HG03066 (cell line): ENCODE results near the gene HHEX.
"Not testable (repeated sequence)": the region's sequence is repeated elsewhere in the genome, so short reads cannot be mapped to it uniquely, and the experiment has no call there.

Experiments
- ATAC-seq: cut with Tn5 transposase; IDR thresholded peaks from one replicate; pipeline ENCODE4 v1.9.1; 2021; ENCODE audit warnings: low read depth; ENCODE audit not compliant: unreplicated experiment

The HHEX gene

GRCh38 chr10:92689663-92690210 is at the start of gene HHEX:
Gene HHEX (plus strand): TSS chr10:92689955. CDS start chr10:92689987, 32 bp downstream.
- no peak for ATAC-seq

DNA sequence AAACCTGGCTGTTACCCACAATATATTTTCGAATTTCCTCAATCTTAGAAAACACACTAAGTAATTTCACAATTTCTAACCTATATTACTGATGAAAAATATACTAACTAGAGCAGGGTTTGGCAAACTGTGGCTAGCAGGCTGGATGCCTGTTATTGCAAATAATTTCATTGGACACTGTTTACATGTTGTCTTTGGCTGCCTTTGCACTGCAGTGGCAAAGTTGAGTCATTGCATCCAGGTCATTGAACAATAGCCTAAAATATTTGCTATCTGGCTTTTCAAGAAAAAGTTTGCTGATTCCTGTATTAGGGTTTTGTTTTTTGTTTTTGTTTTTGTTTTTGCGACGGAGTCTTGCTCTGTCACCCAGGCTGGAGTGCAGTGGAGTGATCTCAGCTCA is 49.6 kb upstream of the HHEX start:
- ATAC-seq = no peak

GRCh38 chr10:92641492-92641891 is 48.3 kb upstream of the HHEX start:
- no peak for ATAC-seq

GRCh38 chr10:92644921-92645320 is 44.8 kb upstream of the HHEX start:
- no peak for ATAC-seq

- not testable (repeated sequence) for ATAC-seq
Measured at GRCh38 chr10:92650864-92651263, 38.9 kb upstream of the HHEX start.

- ATAC-seq = no peak
Measured at GRCh38 chr10:92655426-92655825, 34.3 kb upstream of the HHEX start.

DNA sequence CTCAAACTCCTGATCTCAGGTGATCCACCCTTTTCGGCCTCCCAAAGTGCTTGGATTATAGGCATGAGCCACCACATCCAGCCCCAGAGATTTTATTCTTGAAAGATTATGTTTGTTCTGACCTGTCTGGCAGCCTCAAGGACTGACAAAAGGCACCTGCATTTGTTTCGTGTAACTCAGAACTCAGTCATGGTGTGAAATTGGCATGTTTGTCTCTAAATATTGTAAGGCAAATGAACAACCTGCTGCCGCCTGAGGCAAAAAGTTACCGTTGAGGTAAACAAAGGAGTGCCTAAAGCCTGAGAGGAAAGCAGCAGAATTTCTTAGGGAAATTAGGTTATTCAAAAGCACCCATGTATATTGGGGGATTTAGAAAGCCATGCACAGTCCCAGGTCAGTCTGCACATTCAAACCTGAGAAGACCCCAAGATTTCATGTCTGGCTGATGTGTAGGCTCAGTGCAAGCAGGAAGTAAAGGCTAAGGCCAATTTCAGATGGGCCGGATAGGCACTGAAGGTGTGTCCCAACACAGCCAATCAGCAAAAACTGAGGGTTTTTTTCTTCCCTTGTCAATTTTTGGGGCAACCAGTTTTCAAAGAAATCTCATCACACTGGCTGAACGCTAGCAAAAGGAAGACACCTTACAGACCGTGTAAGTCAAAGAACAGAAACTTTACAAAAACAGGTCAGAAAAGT is 33.3 kb upstream of the HHEX start:
- no peak for ATAC-seq

GRCh38 chr10:92657024-92657423 is 32.7 kb upstream of the HHEX start:
- no peak for ATAC-seq

DNA sequence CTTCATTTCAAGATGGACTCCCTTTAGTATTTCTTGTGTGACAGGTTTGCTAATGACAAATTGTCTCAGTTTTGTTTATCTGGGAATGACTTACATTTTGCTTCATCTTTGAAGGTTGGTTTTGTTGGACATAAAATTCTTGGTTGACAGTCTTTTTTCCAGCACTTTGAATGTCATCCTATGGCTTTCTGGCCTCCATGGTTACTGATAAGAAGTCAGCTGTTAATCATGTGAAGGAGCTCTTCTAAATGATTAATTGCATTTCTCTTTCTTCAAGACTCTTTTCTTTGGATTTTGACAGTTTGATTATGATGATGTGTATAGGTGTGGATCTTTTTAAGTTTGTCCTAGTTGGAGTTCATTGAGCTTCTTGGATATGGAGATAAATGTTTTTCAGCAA is 26.9 kb upstream of the HHEX start:
- no peak for ATAC-seq

DNA sequence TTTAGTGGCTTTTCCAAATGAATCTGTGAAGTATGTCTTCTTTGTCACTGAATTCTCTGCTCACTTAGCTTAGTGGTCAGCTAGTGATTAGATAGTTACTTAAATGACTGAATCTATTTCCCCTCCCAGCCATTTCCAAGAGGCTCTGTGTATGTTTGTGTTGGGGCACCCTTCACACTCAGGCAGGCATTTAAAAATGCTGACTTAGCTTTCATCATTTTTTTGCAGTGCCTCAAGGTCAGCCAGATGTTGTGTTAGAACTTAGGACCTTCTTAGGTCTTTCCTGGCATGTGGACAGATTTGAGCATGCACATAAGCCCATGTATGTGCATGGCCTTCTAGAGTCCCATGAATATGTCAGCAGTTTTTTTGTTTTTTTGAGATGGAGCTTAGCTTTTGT is 25.4 kb upstream of the HHEX start:
- ATAC-seq = no peak

DNA sequence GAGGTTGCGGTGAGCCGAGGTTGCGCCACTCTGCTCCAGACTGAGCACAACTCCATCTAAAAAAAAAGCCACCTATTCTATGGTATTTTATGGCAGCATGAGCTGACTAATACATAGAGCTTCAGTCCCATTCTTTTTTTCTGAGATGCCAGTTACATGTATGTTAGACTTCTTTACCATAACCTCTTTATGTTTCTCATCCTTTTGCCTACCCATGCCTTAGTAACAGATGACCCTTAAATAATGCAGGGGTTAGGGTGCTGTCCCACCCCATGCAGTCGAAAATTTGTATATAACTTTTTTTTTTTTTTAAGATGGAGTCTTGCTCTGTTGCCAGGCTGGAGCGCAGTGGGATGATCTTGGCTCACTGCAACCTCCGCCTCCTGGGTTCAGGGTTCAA is 22.7 kb upstream of the HHEX start:
- ATAC-seq = no peak

DNA sequence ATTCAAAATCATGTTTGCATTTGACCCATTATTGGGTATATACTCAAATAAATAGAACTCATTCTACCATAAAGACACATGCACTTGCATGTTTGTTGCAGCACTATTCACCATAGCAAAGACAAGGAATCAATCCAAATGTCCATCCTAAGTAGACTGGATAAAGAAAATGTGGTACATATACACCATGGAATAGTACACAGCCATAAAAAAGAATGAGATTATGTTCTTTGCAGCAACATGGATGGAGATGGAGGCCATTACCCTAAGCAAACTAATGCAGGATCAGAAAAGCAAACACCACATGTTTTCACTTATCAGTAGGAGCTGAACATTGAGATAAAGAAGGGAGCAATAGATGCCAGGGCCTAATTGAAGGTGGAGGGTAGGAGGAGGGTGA is 12.0 kb upstream of the HHEX start:
- no peak for ATAC-seq

- no peak for ATAC-seq
Measured at GRCh38 chr10:92678206-92678605, 11.5 kb upstream of the HHEX start.

DNA sequence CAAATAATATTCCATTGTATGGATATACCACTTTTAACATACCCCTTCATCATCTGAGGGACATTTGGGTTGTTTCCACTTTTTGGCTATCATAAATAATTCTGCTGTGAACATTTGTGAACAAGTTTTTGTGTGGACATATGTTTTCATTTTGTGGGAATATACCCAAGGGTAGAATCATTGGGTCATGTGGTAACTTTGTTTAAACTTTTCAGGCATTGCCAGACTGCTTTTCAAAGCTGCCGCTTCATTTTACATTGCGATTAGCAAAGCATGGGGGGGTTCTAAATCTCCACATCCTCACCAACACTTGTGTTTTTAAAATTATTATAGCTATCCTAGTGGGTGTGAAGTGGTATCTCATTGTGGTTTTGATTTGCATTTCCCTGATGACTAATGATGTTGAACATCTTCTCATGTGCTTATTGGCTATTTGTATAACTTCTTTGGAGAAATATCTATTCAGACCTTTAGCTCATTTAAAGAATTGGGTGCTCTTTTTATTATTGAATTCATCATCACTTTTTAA is 8.4 kb upstream of the HHEX start:
- no peak for ATAC-seq

DNA sequence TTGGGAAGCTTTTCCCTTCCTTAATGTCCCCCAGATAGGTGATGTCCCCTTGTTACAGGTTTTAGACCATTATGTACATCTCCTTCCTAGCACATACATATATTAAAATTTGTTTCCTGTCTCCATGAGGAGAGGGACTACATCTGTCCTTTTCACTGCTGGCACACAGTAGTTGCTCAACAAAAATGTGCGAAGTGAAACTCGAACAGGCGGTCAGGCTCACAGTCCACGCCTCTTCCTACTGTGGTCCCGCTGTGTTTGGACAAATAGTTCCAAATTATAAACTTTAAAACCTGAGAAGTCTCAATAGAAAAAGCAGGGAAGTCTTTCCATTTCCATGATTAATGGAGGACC is 1.2 kb upstream of the HHEX start:
- no peak for ATAC-seq

DNA sequence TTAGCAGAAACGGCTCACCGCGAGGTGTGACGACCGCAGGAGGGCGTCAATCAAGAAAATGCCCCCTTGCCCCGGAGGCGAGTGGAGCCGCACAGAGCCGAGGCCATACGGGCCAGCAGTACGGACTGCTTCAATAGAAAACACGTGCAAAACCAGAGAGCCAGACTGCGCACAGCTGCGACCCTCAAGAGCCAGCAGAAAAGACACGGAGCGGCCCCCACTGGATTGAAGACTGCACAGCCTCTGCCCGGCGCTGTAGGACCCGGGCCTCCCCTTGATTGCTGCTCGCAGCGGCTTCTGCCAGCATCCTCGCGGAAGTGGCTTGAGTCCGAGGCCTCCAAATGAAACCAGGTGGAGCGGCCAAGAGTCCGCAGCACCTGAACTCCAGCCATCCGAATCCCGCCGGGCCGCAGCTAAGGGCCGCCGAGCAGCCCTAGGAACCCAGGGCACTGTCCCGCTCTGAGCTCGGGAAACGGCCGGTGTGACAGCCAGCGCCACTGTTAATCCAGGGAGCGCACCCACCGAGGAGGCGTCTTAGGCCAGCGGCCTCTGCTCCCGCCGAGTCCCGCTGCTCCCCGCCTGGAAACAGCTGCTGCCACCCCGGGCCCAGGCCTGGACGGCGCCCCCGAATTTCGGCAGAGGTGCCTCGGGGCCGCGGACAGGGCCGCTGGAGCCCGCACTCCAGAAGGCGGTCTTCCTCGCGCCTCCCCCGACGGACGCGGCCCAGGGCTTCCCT is 660 bp upstream of the HHEX start:
- ATAC-seq = no peak

GRCh38 chr10:92690211-92690914 is 608 bp downstream of the HHEX start:
- no peak for ATAC-seq

- ATAC-seq = no peak
Measured at GRCh38 chr10:92690915-92691590, 1.3 kb downstream of the HHEX start.

DNA sequence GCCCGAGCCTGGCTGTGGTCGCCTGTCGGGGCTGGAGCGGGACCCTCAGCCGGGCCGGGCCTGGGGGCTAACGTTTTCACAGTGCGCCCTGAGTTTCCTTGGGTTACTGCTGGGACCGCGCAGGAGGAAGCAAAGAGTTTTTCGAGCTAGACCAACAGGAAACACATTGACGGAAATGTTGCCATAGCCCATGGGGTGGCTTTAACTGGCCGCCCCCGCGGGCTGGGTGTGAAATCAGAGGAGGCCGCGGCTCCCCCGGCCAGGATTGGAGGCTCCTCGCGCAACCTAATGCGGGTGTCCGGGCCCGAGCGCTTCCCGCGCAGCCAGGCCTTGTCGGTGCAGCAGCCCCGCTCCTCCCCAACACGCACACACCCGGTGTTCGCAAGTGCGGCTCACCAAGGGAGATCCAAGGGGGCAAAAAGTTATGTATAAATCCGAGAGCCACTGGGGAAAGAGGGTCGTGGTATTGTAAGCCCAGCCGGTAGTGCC is 1.9 kb downstream of the HHEX start:
- no peak for ATAC-seq

DNA sequence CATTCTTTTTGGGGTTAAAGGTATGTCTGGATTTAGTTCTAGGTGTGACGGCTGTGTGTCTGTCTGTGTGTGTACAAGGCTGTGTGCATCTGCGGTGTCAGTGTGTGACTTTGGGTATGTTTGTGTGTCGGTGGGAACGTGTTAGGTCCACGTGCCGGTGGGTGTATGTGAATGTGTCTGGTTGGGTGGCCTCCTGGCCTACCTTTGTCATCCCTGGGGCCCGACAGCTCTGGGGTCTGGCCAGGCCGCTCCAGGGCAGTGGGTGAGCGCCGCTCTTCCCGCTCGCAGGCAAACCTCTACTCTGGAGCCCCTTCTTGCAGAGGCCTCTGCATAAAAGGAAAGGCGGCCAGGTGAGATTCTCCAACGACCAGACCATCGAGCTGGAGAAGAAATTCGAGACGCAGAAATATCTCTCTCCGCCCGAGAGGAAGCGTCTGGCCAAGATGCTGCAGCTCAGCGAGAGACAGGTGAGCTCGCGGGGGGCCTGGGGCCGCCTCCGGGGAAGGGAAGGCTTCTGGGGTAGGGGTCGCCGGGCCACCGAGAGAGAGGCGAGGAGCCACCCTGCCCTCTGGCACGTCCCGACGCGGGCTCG is 2.4 kb downstream of the HHEX start:
- no peak for ATAC-seq
